Coronary artery (tissue), 2 donors: Measurements from ENCODE around the gene FOXP3.
"Not testable (repeated sequence)": the region's sequence is repeated elsewhere in the genome, so short reads cannot be mapped to it uniquely, and the experiment has no call there.

Experiments used
- DNase-seq: peaks from one replicate; pipeline ENCODE4 v3.0.0-alpha.2; 2017; ENCODE audit warnings: low spot score
- H3K27ac ChIP-seq, 2 donors: fragments of 200-600 bp; sonication (generic); one replicate each; pipeline ENCODE4 v1.5.1; 2016 to 2019
- H3K4me3 ChIP-seq: fragments of 200-600 bp; sonication (generic); 2 replicates; pipeline ENCODE4 v1.5.1; 2016; ENCODE audit warnings: mild to moderate bottlenecking, moderate library complexity
- CTCF ChIP-seq: fragments of 200-600 bp; sonication (generic); IDR thresholded peaks from one replicate; pipeline ENCODE4 v1.5.1; 2019; ENCODE audit warnings: antibody characterized with exemption

Gene FOXP3

GRCh38 chrX:49300703-49301102 is 36.2 kb upstream of the FOXP3 start:
- H3K27ac ChIP-seq = no peak overlapping the region
- H3K4me3 ChIP-seq = no peak overlapping the region
- no peak for TF ChIP-seq CTCF
- DNase-seq = no peak

DNA sequence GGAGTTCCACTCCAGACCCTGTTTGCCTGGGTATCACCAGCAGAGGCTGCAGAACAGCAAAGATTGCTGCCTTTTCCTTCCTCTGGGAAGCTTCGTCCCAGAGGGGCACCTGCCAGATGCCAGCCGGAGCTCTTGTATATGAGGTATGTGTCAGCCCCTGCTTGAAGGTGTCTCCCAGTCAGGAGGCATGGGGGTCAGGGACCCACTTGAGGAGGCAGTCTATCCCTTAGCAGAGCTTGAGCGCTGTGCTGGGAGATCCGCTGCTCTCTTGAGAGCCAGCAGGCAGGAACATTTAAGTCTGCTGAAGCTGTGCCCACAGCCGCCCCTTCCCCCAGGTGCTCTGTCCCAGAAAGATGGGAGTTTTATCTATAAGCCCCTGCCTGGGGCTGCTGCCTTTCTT is 34.8 kb upstream of the FOXP3 start:
- H3K27ac ChIP-seq, DNase-seq, H3K4me3 ChIP-seq: not testable (repeated sequence)

- DNase-seq = no peak
- TF ChIP-seq CTCF = no peak
- Histone ChIP-seq H3K27ac (no peak overlapping the region), H3K4me3 (no peak overlapping the region)
These were observed 28.2 kb upstream of the FOXP3 start for GRCh38 chrX:49292400-49293362.

DNA sequence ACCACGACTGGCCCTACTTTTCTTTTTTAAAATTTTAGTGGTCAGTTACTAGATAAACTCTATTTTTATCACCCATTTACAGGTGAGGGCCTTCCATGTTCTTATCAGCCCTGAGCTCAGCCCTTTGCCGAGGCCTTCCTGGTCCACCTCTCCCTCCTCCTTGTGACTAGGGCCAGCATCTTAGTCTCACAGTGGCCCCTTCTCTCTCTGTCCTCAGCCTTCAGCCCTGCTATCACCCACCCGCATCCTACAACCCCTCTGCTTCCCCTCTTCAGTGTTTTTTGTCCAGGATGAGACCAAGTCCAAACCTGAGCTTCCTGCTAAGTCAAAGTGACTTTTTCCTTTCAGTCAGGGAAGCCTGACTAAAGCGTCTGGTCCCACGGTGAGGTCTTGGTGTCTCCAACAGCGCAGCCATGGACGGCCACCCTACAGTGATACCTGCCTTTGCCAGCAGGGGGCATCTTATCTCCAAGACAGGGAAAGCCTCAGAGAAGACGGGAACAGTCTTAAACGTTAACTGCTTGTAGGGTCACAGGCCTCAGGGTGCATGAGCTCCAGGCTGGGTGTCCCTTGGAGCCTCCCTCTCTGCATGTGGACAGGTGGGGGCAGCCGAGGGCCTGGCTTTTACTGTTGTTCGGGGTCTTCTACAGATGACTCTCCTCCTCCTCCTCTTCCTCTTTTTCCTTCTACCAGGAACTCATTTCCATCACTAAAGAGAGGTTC is 27.3 kb upstream of the FOXP3 start:
- Histone ChIP-seq H3K4me3 (no peak overlapping the region), H3K27ac (no peak overlapping the region)
- TF ChIP-seq CTCF = peak; percentile 33
- no peak for DNase-seq

DNA sequence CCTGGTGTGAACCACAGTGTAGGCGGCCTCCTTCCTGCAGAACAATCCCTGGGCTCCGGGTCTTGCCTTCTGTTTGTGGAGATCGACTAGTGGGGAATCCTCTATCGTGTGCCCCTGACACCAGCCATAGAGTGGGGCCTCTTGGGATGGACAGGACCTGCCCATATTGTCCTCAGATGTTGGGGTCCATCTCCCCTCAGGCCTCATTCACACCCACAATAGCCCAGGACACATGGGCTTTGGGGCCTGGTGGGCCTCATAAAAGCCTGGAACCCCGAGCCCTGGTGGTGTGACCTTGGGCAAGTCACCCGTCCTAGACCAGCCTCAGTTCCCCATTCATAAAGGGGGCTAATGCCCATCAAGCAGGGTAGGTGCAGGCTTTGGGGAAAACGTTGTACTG is 25.7 kb upstream of the FOXP3 start:
- no peak for DNase-seq
- TF ChIP-seq CTCF = no peak
- H3K4me3 ChIP-seq = no peak overlapping the region
- H3K27ac ChIP-seq = no peak overlapping the region

DNA sequence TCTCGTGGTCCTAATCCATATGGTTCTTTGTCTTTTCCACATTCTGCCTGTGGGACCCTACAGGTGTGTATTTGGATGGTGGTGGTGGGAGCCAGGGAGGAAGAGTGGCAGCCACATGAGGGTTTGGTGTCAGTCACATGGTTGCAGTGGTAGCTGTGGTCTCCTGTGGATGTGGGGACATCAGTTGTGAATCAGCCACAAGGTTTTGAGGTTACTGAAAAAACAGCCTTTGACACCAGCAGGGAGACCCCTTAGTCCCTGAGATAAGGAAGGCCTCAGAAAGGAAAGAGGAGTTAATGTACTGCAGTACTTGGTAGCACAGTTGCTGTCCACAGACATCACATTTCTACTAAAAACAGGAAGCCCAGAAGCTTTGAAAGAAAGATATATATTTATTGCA is 23.2 kb upstream of the FOXP3 start:
- Histone ChIP-seq H3K27ac (no peak overlapping the region), H3K4me3 (no peak overlapping the region)
- no peak for DNase-seq
- no peak for TF ChIP-seq CTCF

- DNase-seq = no peak
- Histone ChIP-seq H3K4me3 (no peak overlapping the region), H3K27ac (no peak overlapping the region)
- no peak for TF ChIP-seq CTCF
These were observed 22.1 kb upstream of the FOXP3 start for GRCh38 chrX:49286581-49286980.
